ENCODE measurements around the gene NPC1L1.

The NPC1L1 gene

GRCh38 chr7:44561481-44561880 lies 20.4 kb upstream of the NPC1L1 start:
- H3K9me2 ChIP-seq (replicated peaks; ENCODE audit: insufficient read depth, low read length) = no peaks in the 10 kb centered on the region
- 0 out of 2 replicates have a peak, but pooled peaks cover 3% of the 10 kb centered on the region for H3F3A ChIP-seq (ENCODE audit: insufficient read depth)
- no peak overlapping the region for H3K4me3 ChIP-seq (ENCODE audit: insufficient read depth, low read length, poor library complexity, severe bottlenecking)
- no peak overlapping the region for H3K4me2 ChIP-seq (ENCODE audit: low read depth, low read length, poor library complexity, severe bottlenecking)
- H2AFZ ChIP-seq (ENCODE audit: low read depth, low read length, severe bottlenecking) = no peak overlapping the region
- H3K36me3 ChIP-seq (ENCODE audit: low read length) = peaks cover 7% of the 10 kb centered on the region; the same call in 1 of the 2 replicates
- H3K9ac ChIP-seq (ENCODE audit: low read length) = no peak overlapping the region
- no peaks in the 10 kb centered on the region for H3K79me2 ChIP-seq (ENCODE audit: insufficient read depth, low read length)
- no peaks in the 10 kb centered on the region; the same call in 1 of the 2 replicates for H4K20me1 ChIP-seq (ENCODE audit: low read depth, low read length)
- H3K27me3 ChIP-seq (ENCODE audit: low read length) = no peaks in the 10 kb centered on the region
- H3K9me3 ChIP-seq (ENCODE audit: insufficient read depth, low read length) = no peaks in the 10 kb centered on the region
- TF ChIP-seq CTCF (IDR thresholded peaks at IDR 0.05; ENCODE audit: insufficient read depth, low read length, poor library complexity, severe bottlenecking) (no peak), EZH2phosphoT487 (conservative IDR thresholded peaks at IDR 0.05; ENCODE audit: low read length) (no peak)
- no peak overlapping the region for H3K27ac ChIP-seq (ENCODE audit: low read depth, low read length)

DNA sequence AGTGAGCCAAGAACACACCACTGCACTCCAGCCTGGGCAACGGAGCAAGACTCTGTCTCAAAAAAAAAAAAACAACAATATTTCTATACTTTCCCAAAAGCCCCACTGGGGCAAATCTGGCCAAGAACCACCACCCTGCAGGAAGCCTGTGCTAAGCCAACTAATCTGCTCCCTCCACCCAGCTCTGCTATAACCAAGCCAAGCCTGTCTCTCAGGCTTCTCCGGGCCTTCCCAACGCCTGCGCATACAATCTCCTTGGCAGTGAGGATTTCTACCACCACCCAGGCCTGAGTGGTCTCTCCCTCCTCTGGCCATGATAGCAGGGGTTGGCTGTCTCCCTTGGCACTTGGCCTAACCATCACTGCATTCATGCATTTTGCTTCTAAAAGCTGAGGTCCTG lies 18.4 kb upstream of the NPC1L1 start:
- H3K9me3 ChIP-seq (ENCODE audit: insufficient read depth, low read length) = no peaks in the 10 kb centered on the region
- no peak overlapping the region for H3K27ac ChIP-seq (ENCODE audit: low read depth, low read length)
- no peaks in the 10 kb centered on the region for H3K36me3 ChIP-seq (ENCODE audit: low read length)
- H3K79me2 ChIP-seq (ENCODE audit: insufficient read depth, low read length) = no peaks in the 10 kb centered on the region
- H3F3A ChIP-seq (ENCODE audit: insufficient read depth) = no peaks in the 10 kb centered on the region
- TF ChIP-seq EZH2phosphoT487 (conservative IDR thresholded peaks at IDR 0.05; ENCODE audit: low read length) = no peak
- no peak for TF ChIP-seq CTCF (IDR thresholded peaks at IDR 0.05; ENCODE audit: insufficient read depth, low read length, poor library complexity, severe bottlenecking)
- H3K9me2 ChIP-seq (replicated peaks; ENCODE audit: insufficient read depth, low read length) = no peaks in the 10 kb centered on the region
- no peak overlapping the region for H2AFZ ChIP-seq (ENCODE audit: low read depth, low read length, severe bottlenecking)
- H3K4me3 ChIP-seq (ENCODE audit: insufficient read depth, low read length, poor library complexity, severe bottlenecking) = no peak overlapping the region
- no peaks in the 10 kb centered on the region for H3K27me3 ChIP-seq (ENCODE audit: low read length)
- H4K20me1 ChIP-seq (ENCODE audit: low read depth, low read length) = no peaks in the 10 kb centered on the region
- no peak overlapping the region for H3K4me2 ChIP-seq (ENCODE audit: low read depth, low read length, poor library complexity, severe bottlenecking)
- no peak overlapping the region for H3K9ac ChIP-seq (ENCODE audit: low read length)

DNA sequence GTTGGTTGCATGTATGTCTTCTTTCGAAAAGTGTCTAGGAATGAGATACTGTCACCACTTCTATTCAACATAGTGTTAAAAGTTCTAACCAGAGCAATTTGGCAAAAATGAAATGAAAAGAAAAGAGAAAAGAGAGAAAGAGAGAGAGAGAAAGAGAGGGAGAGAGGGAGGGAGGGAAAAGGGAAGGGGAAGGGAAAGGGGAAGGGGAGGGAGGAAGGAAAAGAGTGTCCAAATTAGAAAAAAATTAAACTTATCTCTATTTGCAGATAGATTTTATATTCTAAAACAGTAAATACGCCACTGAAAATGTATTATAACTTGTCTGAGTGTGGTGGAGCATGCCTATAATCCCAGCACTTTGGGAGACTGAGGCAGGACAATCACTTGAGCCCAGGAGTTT lies 16.4 kb upstream of the NPC1L1 start:
- no peaks in the 10 kb centered on the region for H3K9me3 ChIP-seq (ENCODE audit: insufficient read depth, low read length)
- TF ChIP-seq EZH2phosphoT487 (conservative IDR thresholded peaks at IDR 0.05; ENCODE audit: low read length) (no peak), CTCF (IDR thresholded peaks at IDR 0.05; ENCODE audit: insufficient read depth, low read length, poor library complexity, severe bottlenecking) (no peak)

More for the DNA sequence above, 16.4 kb upstream of the NPC1L1 start:
- no peak overlapping the region for H3K9ac ChIP-seq (ENCODE audit: low read length)
- no peaks in the 10 kb centered on the region for H3K9me2 ChIP-seq (replicated peaks; ENCODE audit: insufficient read depth, low read length)
- no peak overlapping the region for H3K27ac ChIP-seq (ENCODE audit: low read depth, low read length)
- no peaks in the 10 kb centered on the region for H3K27me3 ChIP-seq (ENCODE audit: low read length)
- no peaks in the 10 kb centered on the region for H3K36me3 ChIP-seq (ENCODE audit: low read length)
- H3F3A ChIP-seq (ENCODE audit: insufficient read depth) = no peaks in the 10 kb centered on the region
- H3K4me2 ChIP-seq (ENCODE audit: low read depth, low read length, poor library complexity, severe bottlenecking) = no peak overlapping the region
- H3K79me2 ChIP-seq (ENCODE audit: insufficient read depth, low read length) = no peaks in the 10 kb centered on the region
- no peak overlapping the region for H2AFZ ChIP-seq (ENCODE audit: low read depth, low read length, severe bottlenecking)
- H4K20me1 ChIP-seq (ENCODE audit: low read depth, low read length) = no peaks in the 10 kb centered on the region
- no peak overlapping the region for H3K4me3 ChIP-seq (ENCODE audit: insufficient read depth, low read length, poor library complexity, severe bottlenecking)

Measured in SU-DHL-6 (cell line).